Lower lobe of right lung (tissue), 2 donors: ENCODE measurements around the gene NMT2. TPM values are rescaled to one million over a fixed set of nuclear protein-coding genes. Genes with fewer than 3 reads are reported as not detected.

Experiments used
- ATAC-seq, 2 donors: fragments of 200-7000 bp; cut with Tn5 transposase; one replicate each; pipeline ENCODE4 v1.9.1; 2020 to 2022; ENCODE audit warnings: mild to moderate bottlenecking in 2 of 2, moderate library complexity in 2 of 2
- DNase-seq: peaks from one replicate; pipeline ENCODE4 v3.0.0-alpha.2; 2020
- H3K27ac ChIP-seq: fragments of 200-600 bp; one replicate; pipeline ENCODE4 v1.8.0; 2022
- H3K27me3 ChIP-seq: fragments of 200-600 bp; one replicate; pipeline ENCODE4 v1.8.0; 2022; ENCODE audit warnings: low read depth
- H3K36me3 ChIP-seq: fragments of 200-600 bp; one replicate; pipeline ENCODE4 v1.8.0; 2022; ENCODE audit warnings: mild to moderate bottlenecking
- H3K4me1 ChIP-seq: fragments of 200-600 bp; one replicate; pipeline ENCODE4 v1.8.0; 2022
- H3K4me3 ChIP-seq: fragments of 200-600 bp; one replicate; pipeline ENCODE4 v1.8.0; 2022; ENCODE audit warnings: mild to moderate bottlenecking
- H3K9me3 ChIP-seq: fragments of 200-600 bp; one replicate; pipeline ENCODE4 v1.8.0; 2022
- intact Hi-C: fragments of 100-400 bp; cut with DNase I; formaldehyde crosslinking; loops from one replicate; pipeline ENCODE4 v1.11.0; 2022
- total RNA-seq: library from RNA; stranded (reverse); fragmentation: NEBNext Ultra II Directional; extraction: Animal tissue kit (Norgen Biotek cat#: 25700); gene quantifications from one replicate; pipeline ENCODE4 v1.2.1, GENCODE V29; 2021
- TF ChIP-seq, protein P1 (sequence below): fragments of 200-600 bp; IDR thresholded peaks from one replicate; pipeline ENCODE4 v1.8.0; 2022; ENCODE audit warnings: antibody characterized with exemption, mild to moderate bottlenecking
- donor health status: DM: no; HTN: yes; CAD: no; lungs with severe emphysema.

Gene NMT2
- total RNA-seq, 1 donor from 2014 or later, result 10.2 TPM

DNA sequence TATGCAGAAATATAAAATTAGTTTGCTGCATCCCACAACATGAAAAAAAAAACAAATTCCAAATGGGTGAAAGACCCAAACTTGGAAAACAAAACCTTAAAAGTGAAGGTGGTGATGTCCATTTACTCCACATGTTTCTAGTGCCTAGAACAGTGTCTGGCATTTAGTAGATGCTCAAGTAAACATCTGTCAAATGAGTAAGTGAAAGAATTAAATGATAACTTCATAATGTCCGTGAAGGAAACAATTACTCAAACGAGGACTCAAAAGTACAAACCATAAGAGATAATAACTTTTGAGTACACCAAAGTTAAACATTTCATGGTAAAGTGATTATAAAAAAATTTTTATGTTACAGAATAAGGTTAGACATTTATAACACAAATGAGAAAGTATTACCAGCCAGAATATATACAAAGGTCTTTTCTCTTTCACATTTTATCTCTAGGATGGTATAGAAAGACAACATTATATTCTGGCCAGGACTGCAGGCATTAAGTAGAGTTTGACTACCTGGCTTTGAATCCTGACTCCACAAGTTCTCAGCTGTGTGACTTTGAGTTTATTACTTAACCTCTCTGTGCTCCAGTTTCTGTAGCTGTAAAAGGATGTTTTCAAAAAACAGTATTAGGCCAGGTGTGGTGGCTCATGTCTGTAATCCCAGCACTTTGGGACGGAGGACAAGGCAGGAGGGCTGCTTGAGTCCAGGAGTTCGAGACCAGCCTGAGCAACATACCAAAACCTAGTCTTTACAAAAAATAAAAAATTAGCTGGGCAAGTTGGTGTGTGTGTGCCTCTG lies 20.7 kb downstream of the NMT2 start:
- TF ChIP-seq, protein P1, sequence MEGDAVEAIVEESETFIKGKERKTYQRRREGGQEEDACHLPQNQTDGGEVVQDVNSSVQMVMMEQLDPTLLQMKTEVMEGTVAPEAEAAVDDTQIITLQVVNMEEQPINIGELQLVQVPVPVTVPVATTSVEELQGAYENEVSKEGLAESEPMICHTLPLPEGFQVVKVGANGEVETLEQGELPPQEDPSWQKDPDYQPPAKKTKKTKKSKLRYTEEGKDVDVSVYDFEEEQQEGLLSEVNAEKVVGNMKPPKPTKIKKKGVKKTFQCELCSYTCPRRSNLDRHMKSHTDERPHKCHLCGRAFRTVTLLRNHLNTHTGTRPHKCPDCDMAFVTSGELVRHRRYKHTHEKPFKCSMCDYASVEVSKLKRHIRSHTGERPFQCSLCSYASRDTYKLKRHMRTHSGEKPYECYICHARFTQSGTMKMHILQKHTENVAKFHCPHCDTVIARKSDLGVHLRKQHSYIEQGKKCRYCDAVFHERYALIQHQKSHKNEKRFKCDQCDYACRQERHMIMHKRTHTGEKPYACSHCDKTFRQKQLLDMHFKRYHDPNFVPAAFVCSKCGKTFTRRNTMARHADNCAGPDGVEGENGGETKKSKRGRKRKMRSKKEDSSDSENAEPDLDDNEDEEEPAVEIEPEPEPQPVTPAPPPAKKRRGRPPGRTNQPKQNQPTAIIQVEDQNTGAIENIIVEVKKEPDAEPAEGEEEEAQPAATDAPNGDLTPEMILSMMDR, result no peak
- DNase-seq, result no peak
- no peaks in the 10 kb centered on the region for H3K9me3 ChIP-seq
- intact Hi-C loops, result no loop called here
- no peak overlapping the region for H3K27ac ChIP-seq
- H3K4me3 ChIP-seq, result no peak overlapping the region
- no peaks in the 10 kb centered on the region for H3K27me3 ChIP-seq
- no peaks in the 10 kb centered on the region for H3K36me3 ChIP-seq
- H3K4me1 ChIP-seq, result no peaks in the 10 kb centered on the region
- no peak for ATAC-seq

DNA sequence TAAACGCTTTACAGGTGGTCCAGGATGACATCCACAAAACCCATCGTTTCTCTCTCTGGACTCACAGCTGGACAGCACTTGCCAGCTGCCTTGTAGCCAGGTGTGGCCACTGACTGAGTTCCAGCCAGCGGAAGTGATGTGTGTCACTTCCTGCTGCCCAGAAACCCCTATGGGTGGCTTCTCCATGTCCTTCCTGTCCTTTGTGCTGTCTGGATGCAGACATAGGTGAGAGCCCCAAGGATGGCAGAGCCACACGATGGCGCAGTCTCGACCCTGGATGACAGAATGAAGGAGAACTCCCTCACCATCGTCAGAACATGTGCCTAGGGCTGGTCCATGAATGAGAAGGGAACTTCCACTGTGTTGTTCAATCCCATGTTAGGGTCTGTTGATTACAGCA lies 22.1 kb downstream of the NMT2 start:
- H3K27me3 ChIP-seq, result no peaks in the 10 kb centered on the region
- H3K27ac ChIP-seq, result no peak overlapping the region
- TF ChIP-seq, protein P1, result no peak
- H3K36me3 ChIP-seq, result no peaks in the 10 kb centered on the region
- intact Hi-C loops, result no loop called here
- no peaks in the 10 kb centered on the region for H3K9me3 ChIP-seq
- H3K4me3 ChIP-seq, result no peak overlapping the region
- no peaks in the 10 kb centered on the region for H3K4me1 ChIP-seq
- ATAC-seq (no peak), DNase-seq (no peak)

DNA sequence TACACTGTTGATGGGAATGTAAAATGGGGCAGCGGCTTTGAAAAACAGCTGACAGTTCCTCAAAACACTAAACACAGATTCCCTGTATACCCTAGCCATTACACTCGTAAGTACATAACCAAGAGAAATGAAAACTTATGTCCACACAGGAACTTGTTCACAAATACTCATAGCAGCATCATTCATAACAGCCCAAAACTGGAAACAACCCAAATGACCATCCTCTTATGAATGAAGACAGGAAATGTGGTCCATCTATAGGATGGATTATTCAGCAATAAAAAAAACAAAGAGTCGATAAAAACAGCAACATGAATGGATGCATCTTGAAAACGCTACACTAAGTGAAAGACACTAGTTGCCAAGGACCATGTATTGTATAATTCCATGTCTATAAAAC lies 23.7 kb downstream of the NMT2 start:
- peaks cover 11% of the 10 kb centered on the region for H3K36me3 ChIP-seq
- TF ChIP-seq, protein P1, result no peak
- H3K9me3 ChIP-seq, result no peaks in the 10 kb centered on the region
- no peaks in the 10 kb centered on the region for H3K4me1 ChIP-seq
- intact Hi-C loops, result no loop called here
- ATAC-seq, result no peak
- no peak overlapping the region for H3K27ac ChIP-seq
- H3K4me3 ChIP-seq, result no peak overlapping the region
- DNase-seq, result no peak
- no peaks in the 10 kb centered on the region for H3K27me3 ChIP-seq

DNA sequence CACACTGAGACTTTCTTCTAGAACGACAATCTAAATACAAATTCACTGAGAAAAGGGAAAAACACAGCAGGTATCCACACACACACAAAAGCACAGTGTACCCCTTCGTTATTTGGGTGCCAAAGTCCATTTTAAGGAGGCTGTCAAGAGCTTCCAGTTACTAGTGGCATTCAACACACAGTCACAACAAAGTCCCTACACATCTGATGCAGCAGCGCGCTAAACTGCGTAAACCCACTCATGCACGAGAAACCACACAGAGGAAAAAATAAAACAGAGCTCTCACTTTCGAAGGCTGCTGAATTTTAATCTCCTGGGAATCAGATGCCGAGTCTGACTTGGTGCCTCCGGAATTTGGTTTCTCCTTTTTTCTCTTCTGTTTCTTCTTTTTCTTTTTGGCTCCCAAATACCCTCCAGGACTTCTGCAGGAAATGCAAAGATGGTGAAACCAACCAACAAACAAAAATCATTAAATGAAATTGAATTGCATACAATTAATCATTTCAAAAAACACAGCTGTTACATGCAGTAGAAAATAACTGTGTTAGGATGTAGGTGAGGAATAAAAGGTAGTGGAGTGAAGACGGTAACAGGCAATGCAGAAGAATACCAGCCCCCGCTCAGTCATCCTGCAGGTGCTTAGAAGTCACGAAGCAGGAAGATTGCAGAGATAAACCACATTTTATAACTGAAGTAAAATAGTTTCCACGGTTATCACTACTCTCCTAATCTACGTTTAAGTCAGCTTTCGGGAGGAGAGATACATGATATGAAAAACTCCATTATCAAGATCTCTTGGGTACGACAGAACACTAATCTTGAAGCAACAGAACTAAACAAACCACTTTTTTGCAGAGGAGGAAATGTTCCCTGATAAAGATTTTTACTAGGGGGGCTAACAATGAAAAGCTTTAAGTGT lies 27.1 kb downstream of the NMT2 start:
- no peaks in the 10 kb centered on the region for H3K27me3 ChIP-seq
- no peaks in the 10 kb centered on the region for H3K9me3 ChIP-seq
- TF ChIP-seq, protein P1, result no peak
- H3K36me3 ChIP-seq, result peaks cover 15% of the 10 kb centered on the region
- intact Hi-C loops, result no loop called here
- ATAC-seq (no peak), DNase-seq (no peak)
- no peak overlapping the region for H3K4me3 ChIP-seq
- no peak overlapping the region for H3K27ac ChIP-seq
- no peaks in the 10 kb centered on the region for H3K4me1 ChIP-seq

DNA sequence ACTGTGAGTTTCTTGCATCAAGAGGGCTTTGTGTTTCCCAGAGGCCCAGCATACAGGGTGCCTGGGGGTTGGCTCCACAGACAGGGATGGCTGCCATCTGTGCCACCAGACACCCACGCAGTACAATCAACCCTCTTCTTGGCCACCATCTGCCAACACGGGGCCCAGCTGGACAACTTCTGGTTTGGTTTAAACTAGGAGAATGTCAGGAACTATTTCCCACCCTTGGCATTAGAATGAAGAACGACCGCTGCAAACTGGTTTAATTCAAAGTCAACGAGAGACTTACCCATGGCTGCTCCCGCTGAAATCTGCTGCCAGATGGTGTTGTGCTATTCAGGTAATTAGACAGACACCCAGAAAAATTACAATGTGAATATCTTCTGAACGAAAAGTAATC lies 27.8 kb downstream of the NMT2 start:
- no peaks in the 10 kb centered on the region for H3K9me3 ChIP-seq
- H3K27ac ChIP-seq, result no peak overlapping the region
- H3K4me1 ChIP-seq, result no peaks in the 10 kb centered on the region
- H3K36me3 ChIP-seq, result peaks cover 15% of the 10 kb centered on the region
- TF ChIP-seq, protein P1, result no peak
- intact Hi-C loops, result no loop called here
- no peaks in the 10 kb centered on the region for H3K27me3 ChIP-seq
- DNase-seq, result no peak
- no peak overlapping the region for H3K4me3 ChIP-seq
- no peak for ATAC-seq
